Fibroblast of lung (primary cell): ENCODE results near the gene PTPN22.

Experiments
- EZH2 ChIP-seq: IDR thresholded peaks from 2 replicates; pipeline ENCODE4 v1.5.1; 2012; ENCODE audit warnings: low read length, control low read depth, mild to moderate bottlenecking; ENCODE audit errors: missing control alignments
- TF ChIP-seq, protein P1 (sequence below), 2 donors: IDR thresholded peaks in 1 of 2; conservative IDR thresholded peaks in 1 of 2; 1 replicate in 1 of 2; 2 replicates in 1 of 2; pipeline ENCODE4 v1.5.1; 2011 to 2012; ENCODE audit warnings: low read length in 2 of 2, control low read depth in 1 of 2, inconsistent platforms in 1 of 2, low read depth in 1 of 2, mild to moderate bottlenecking in 1 of 2

GRCh38 chr1:113834716-113835115 is 36.8 kb downstream of the PTPN22 start:
- TF ChIP-seq EZH2 = no peak
- TF ChIP-seq, protein P1, sequence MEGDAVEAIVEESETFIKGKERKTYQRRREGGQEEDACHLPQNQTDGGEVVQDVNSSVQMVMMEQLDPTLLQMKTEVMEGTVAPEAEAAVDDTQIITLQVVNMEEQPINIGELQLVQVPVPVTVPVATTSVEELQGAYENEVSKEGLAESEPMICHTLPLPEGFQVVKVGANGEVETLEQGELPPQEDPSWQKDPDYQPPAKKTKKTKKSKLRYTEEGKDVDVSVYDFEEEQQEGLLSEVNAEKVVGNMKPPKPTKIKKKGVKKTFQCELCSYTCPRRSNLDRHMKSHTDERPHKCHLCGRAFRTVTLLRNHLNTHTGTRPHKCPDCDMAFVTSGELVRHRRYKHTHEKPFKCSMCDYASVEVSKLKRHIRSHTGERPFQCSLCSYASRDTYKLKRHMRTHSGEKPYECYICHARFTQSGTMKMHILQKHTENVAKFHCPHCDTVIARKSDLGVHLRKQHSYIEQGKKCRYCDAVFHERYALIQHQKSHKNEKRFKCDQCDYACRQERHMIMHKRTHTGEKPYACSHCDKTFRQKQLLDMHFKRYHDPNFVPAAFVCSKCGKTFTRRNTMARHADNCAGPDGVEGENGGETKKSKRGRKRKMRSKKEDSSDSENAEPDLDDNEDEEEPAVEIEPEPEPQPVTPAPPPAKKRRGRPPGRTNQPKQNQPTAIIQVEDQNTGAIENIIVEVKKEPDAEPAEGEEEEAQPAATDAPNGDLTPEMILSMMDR (conservative IDR thresholded peaks at IDR 0.05 in 1 of 2, IDR thresholded peaks at IDR 0.05 in 1 of 2; ENCODE audit: low read depth in 1 of 2, low read length in 2 of 2) = no peak
